ENCODE results near the gene CENPN.

- TF ChIP-seq CTCF (IDR thresholded peaks at IDR 0.05) (peak in 3 of 7 experiments; percentile 15 to 40 (median 20)), POLR2A (IDR thresholded peaks at IDR 0.05) (peak in 2 of 3 donors; percentile 77 to 91)
Observed at GRCh38 chr16:81006813-81007695, at the start of gene CENPN, which contains the start of gene CMC2.

Data from body of pancreas (tissue), 4 donors.